Endothelial cell of umbilical vein (primary cell): Measurements from ENCODE around the gene HIGD1A. TPM values are rescaled to one million over a fixed set of nuclear protein-coding genes. Genes with fewer than 3 reads are reported as not detected.

ENCODE experiments used
- BruUV-seq: library from RNA; stranded (reverse); fragments of 400-500 nt; replicated peaks from 2 replicates; lab custom pipeline; 2021; lab: Mats Ljungman, UMichigan
- CTCF ChIA-PET: fragments of 300-600, 350-600 bp; sonication (Branson Sonifier 250); formaldehyde crosslinking; loops from one replicate; lab custom pipeline; 2021; ENCODE audit warnings: antibody characterized with exemption, inconsistent platforms; lab: Charles Lee
- POLR2A ChIA-PET: fragments of 300-600, 350-600 bp; sonication (Branson Sonifier 250); formaldehyde crosslinking; loops from one replicate; lab custom pipeline; 2021; ENCODE audit warnings: antibody characterized with exemption, inconsistent platforms; lab: Charles Lee
- DNase-seq: peaks from one replicate; pipeline ENCODE4 v3.0.0-alpha.2; 2011; ENCODE audit warnings: low read depth, low spot score
- FAIRE-seq: peaks from 2 replicates; lab custom pipeline; 2011; peaks lifted over from hg19 to GRCh38; lab: Jason Lieb, UNC
- H2AFZ ChIP-seq: 2 replicates; pipeline ENCODE4 v1.6.0; 2012; ENCODE audit warnings: low read depth, low read length, control low read depth, inconsistent platforms
- H3K27ac ChIP-seq: 2 replicates; pipeline ENCODE4 v1.5.1; 2011; ENCODE audit warnings: low read depth, mild to moderate bottlenecking, control low read depth, low read length, moderate library complexity; ENCODE audit not compliant: insufficient read depth
- H3K27me3 ChIP-seq, 2 experiments: 2 replicates each; pipeline versions ENCODE4 v1.6.0 to v1.6.1; 2011; ENCODE audit warnings: low read length in 2 of 2, mixed read lengths in 1 of 2; ENCODE audit not compliant: control insufficient read depth in 2 of 2, insufficient read depth in 2 of 2
- H3K36me3 ChIP-seq, 2 experiments: 2 replicates in 1 of 2; 3 replicates in 1 of 2; pipeline ENCODE4 v1.5.1; 2011; ENCODE audit warnings: low read length in 2 of 2, mild to moderate bottlenecking in 1 of 2, moderate library complexity in 1 of 2; ENCODE audit not compliant: control insufficient read depth in 2 of 2, insufficient read depth in 2 of 2; ENCODE audit errors: extremely low read depth in 1 of 2
- H3K4me1 ChIP-seq: 3 replicates; pipeline ENCODE4 v1.5.1; 2011; ENCODE audit warnings: mild to moderate bottlenecking, low read length; ENCODE audit not compliant: control insufficient read depth, insufficient read depth; ENCODE audit errors: extremely low read depth
- H3K4me2 ChIP-seq: 2 replicates; pipeline ENCODE4 v1.6.1; 2011; ENCODE audit warnings: low read length, control low read depth, mixed read lengths; ENCODE audit not compliant: insufficient read depth
- H3K4me3 ChIP-seq, 3 experiments: fragments of 200-600 bp in 1 of 3; sonication (generic), shearing (Covaris generic) in 1 of 3; replicated peaks in 1 of 3; 2 replicates each; pipeline ENCODE4 v1.5.1; 2011 to 2016; ENCODE audit warnings: control low read depth in 3 of 3, low read length in 3 of 3, mild to moderate bottlenecking in 2 of 3, inconsistent platforms in 1 of 3, low read depth in 1 of 3, moderate library complexity in 1 of 3; ENCODE audit not compliant: insufficient read depth in 1 of 3
- H3K79me2 ChIP-seq: 2 replicates; pipeline ENCODE4 v1.6.0; 2012; ENCODE audit warnings: low read length, inconsistent platforms; ENCODE audit not compliant: control insufficient read depth, insufficient read depth
- H3K9ac ChIP-seq: replicated peaks from 2 replicates; pipeline ENCODE3; 2011; ENCODE audit warnings: low read length, control low read depth; ENCODE audit not compliant: insufficient read depth; ENCODE audit errors: extremely low read depth
- H3K9me1 ChIP-seq: replicated peaks from 3 replicates; pipeline ENCODE4 v1.6.0; 2011; ENCODE audit warnings: mild to moderate bottlenecking, low read length; ENCODE audit not compliant: control insufficient read depth, insufficient read depth; ENCODE audit errors: extremely low read depth
- H3K9me3 ChIP-seq: replicated peaks from 2 replicates; pipeline ENCODE4 v1.5.1; 2012; ENCODE audit warnings: low read length, inconsistent platforms; ENCODE audit not compliant: control insufficient read depth, insufficient read depth
- H4K20me1 ChIP-seq: replicated peaks from 2 replicates; pipeline ENCODE3; 2011; ENCODE audit warnings: mild to moderate bottlenecking, low read length; ENCODE audit not compliant: control insufficient read depth, insufficient read depth; ENCODE audit errors: extremely low read depth
- EZH2 ChIP-seq: IDR thresholded peaks from 2 replicates; pipeline ENCODE4 v1.6.1; 2012; ENCODE audit warnings: borderline replicate concordance, low read depth, mild to moderate bottlenecking, moderate library complexity, low read length, inconsistent platforms; ENCODE audit not compliant: severe bottlenecking
- FOS ChIP-seq: IDR thresholded peaks from 2 replicates; pipeline ENCODE4 v1.6.1; 2011; ENCODE audit warnings: mild to moderate bottlenecking, low read length, moderate library complexity, borderline replicate concordance; ENCODE audit not compliant: insufficient read depth
- GATA2 ChIP-seq: IDR thresholded peaks from 2 replicates; pipeline ENCODE4 v1.7.0; 2011; ENCODE audit warnings: low read depth, mild to moderate bottlenecking, moderate library complexity, mixed read lengths, low read length; ENCODE audit not compliant: insufficient read length, insufficient read depth
- JUN ChIP-seq: IDR thresholded peaks from 2 replicates; pipeline ENCODE4 v1.6.1; 2011; ENCODE audit warnings: borderline replicate concordance, low read depth; ENCODE audit not compliant: insufficient read length, insufficient read depth
- MYC ChIP-seq: IDR thresholded peaks from one replicate; pipeline ENCODE4 v1.6.1; 2011; ENCODE audit warnings: mild to moderate bottlenecking, low read depth, low read length
- POLR2A ChIP-seq: IDR thresholded peaks from 2 replicates; pipeline ENCODE4 v1.6.1; 2012; ENCODE audit warnings: low read depth, mild to moderate bottlenecking, control low read depth, low read length
- POLR2AphosphoS5 ChIP-seq: IDR thresholded peaks from 2 replicates; pipeline ENCODE4 v1.6.1; 2012; ENCODE audit warnings: low read depth, mild to moderate bottlenecking, control low read depth, low read length, moderate library complexity; ENCODE audit not compliant: insufficient read depth
- dilution Hi-C: fragments of 300-500 bp; cut with MboI; formaldehyde crosslinking; loops from one replicate; pipeline ENCODE4 v1.15.0; 2019; ENCODE audit warnings: low sequenced_read_pairs; ENCODE audit not compliant: extremely low pct_ligation_motif_present
- intact Hi-C: fragments of 100-400 bp; cut with micrococcal nuclease; formaldehyde crosslinking; loops from one replicate; pipeline ENCODE4 v1.10.0; 2022
- polyA plus RNA-seq, 4 experiments: library from polyadenylated mRNA; depleted of rRNA in 3 of 4; stranded (reverse) in 3 of 4; unstranded in 1 of 4; fragments of >200 nt; gene quantifications; 2 replicates each; pipeline versions ENCODE4 v1.2.1 to v1.2.3, GENCODE V29; 2011 to 2012; ENCODE audit warnings: missing spikeins in 1 of 4
- total RNA-seq: library from RNA; stranded (reverse); gene quantifications from 2 replicates; pipeline ENCODE4 v1.2.3, GENCODE V29; 2021
- TF ChIP-seq, protein P1 (sequence below), 2 donors: IDR thresholded peaks; 1 replicate in 1 of 2; 2 replicates in 1 of 2; pipeline ENCODE4 v1.5.1; 2011; ENCODE audit warnings: low read length in 2 of 2, mild to moderate bottlenecking in 2 of 2, moderate library complexity in 2 of 2, control low read depth in 1 of 2, inconsistent platforms in 1 of 2, low read depth in 1 of 2; ENCODE audit not compliant: insufficient read depth in 1 of 2; ENCODE audit errors: extremely low read depth in 1 of 2
- TF ChIP-seq, protein P2 (sequence below): IDR thresholded peaks from 2 replicates; pipeline ENCODE4 v1.6.1; 2011; ENCODE audit not compliant: insufficient read depth, insufficient read length

HIGD1A gene
- total and polyA plus RNA-seq, 2 donors (not counting 3 experiments of a cell fraction or from before 2014, with no cell fraction given): 59.5 to 68.9 TPM

DNA sequence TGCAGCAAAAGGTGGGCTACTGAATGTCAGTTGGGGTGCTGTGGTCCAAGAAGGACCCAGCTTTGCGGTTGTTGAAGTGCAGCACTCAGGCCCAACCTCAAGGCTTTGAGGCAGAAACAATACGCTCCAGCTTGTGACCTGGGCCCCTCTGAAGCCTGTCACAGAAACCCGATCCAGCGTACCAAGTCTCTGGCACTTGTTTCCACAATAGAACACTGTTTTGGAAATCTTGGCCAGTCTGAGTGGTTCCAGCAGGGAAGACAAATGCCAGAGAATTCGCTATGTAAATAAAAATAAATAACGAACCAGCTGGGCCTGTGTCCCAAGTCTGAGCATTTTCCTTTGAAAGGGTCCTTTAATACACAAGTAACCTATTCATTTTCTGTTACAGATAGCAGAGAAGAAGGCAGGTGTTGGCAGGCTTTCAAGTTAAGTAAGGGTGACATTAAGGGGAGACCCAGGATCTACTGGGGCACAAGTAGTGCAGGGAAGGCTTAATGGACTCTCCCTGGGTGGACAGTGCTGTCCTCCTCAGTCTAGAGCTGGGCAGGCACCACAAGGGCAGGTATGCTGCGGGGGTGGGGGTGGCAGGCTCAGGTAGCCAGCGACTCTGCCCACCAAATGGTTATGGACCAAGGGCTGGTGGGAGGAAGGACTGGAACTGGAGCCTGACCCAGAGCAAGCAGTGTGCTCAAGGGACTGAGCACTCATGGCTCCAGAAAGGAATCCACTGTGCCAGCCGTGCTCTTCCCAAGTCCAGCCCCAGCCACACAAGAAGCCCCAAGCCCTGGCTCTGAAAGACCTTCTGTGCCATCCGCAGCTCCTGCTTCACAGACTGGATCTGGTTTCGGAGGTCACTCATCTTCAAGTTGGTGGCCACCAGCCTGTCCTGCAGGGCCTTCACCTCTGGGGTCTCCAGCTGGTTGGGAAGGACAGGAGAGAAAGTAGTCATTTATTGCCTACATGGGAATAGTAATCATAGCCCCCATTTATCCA is 57.5 kb downstream of the HIGD1A start:
- Histone ChIP-seq H3K27me3 (no peaks in the 10 kb centered on the region), H3K79me2 (no peaks in the 10 kb centered on the region), H3K4me3 (no peak overlapping the region), H3K36me3 (no peaks in the 10 kb centered on the region), H3K4me2 (no peak overlapping the region), H2AFZ (no peak overlapping the region), H3K9ac (no peak overlapping the region), H3K4me1 (no peaks in the 10 kb centered on the region), H3K9me1 (no peaks in the 10 kb centered on the region), H3K27ac (no peak overlapping the region), H3K9me3 (no peaks in the 10 kb centered on the region), H4K20me1 (no peaks in the 10 kb centered on the region)
- ChIA-PET CTCF (interaction anchor here (1.1 to 6.9 kb wide), 5 partner anchors 9 to 517 kb away, joined by 4 to 61 read pairs (median 4); no protein-coding TSS in a partner anchor), POLR2A (no interaction called here)
- FAIRE-seq (no peak), DNase-seq (no peak)
- TF ChIP-seq GATA2 (no peak), MYC (no peak), EZH2 (no peak), POLR2A (no peak), POLR2AphosphoS5 (no peak), JUN (no peak), FOS (no peak)
- TF ChIP-seq, protein P1, sequence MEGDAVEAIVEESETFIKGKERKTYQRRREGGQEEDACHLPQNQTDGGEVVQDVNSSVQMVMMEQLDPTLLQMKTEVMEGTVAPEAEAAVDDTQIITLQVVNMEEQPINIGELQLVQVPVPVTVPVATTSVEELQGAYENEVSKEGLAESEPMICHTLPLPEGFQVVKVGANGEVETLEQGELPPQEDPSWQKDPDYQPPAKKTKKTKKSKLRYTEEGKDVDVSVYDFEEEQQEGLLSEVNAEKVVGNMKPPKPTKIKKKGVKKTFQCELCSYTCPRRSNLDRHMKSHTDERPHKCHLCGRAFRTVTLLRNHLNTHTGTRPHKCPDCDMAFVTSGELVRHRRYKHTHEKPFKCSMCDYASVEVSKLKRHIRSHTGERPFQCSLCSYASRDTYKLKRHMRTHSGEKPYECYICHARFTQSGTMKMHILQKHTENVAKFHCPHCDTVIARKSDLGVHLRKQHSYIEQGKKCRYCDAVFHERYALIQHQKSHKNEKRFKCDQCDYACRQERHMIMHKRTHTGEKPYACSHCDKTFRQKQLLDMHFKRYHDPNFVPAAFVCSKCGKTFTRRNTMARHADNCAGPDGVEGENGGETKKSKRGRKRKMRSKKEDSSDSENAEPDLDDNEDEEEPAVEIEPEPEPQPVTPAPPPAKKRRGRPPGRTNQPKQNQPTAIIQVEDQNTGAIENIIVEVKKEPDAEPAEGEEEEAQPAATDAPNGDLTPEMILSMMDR (IDR thresholded peaks at IDR 0.05; ENCODE audit: extremely low read depth in 1 of 2, insufficient read depth in 1 of 2, low read depth in 1 of 2, low read length in 2 of 2): no peak
- TF ChIP-seq, protein P2, sequence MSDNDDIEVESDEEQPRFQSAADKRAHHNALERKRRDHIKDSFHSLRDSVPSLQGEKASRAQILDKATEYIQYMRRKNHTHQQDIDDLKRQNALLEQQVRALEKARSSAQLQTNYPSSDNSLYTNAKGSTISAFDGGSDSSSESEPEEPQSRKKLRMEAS: no peak
- intact Hi-C loops (no loop called here), dilution Hi-C loops (no loop called here)
- BruUV-seq: no TSS peak
